ENCODE results near the gene JAZF1. TPM values are rescaled to one million over a fixed set of nuclear protein-coding genes. Genes with fewer than 3 reads are reported as not detected.

JAZF1 gene
- total RNA-seq, 1 donor from 2014 or later = 6.4 TPM

DNA sequence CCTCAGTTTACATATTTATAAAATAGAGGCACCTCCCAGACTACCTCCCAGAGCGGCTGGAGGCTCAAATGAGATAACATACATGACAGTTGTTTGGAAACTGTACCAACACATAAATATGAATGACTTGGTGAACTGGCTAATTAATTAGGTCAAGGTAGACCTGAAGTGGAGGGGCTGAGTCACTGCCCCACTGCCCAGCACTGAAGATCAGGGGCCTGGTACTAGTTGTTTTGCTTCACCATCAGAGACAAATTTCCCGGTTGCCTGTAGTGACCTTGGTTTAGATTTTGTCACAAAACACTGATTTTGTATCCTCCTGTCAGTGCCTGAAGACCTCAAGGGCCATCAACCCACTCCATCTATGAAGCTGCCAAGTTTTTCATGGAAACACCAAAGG, 41.8 kb downstream of the JAZF1 start:
- Mint-ChIP-seq H3K27me3 (no peaks in the 10 kb centered on the region), H3K4me1 (ENCODE audit: low read depth) (peaks cover 12% of the 10 kb centered on the region), H3K36me3 (ENCODE audit: insufficient read depth) (no peaks in the 10 kb centered on the region), H3K27ac (no peak overlapping the region), H3K4me3 (ENCODE audit: low read depth) (no peak overlapping the region), H3K9me3 (ENCODE audit: low read depth) (no peaks in the 10 kb centered on the region)
- no peak for DNase-seq (ENCODE audit: low spot score, unreplicated experiment)
- TF ChIP-seq, protein P1, sequence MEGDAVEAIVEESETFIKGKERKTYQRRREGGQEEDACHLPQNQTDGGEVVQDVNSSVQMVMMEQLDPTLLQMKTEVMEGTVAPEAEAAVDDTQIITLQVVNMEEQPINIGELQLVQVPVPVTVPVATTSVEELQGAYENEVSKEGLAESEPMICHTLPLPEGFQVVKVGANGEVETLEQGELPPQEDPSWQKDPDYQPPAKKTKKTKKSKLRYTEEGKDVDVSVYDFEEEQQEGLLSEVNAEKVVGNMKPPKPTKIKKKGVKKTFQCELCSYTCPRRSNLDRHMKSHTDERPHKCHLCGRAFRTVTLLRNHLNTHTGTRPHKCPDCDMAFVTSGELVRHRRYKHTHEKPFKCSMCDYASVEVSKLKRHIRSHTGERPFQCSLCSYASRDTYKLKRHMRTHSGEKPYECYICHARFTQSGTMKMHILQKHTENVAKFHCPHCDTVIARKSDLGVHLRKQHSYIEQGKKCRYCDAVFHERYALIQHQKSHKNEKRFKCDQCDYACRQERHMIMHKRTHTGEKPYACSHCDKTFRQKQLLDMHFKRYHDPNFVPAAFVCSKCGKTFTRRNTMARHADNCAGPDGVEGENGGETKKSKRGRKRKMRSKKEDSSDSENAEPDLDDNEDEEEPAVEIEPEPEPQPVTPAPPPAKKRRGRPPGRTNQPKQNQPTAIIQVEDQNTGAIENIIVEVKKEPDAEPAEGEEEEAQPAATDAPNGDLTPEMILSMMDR (IDR thresholded peaks at IDR 0.05; ENCODE audit: unreplicated experiment) = no peak

DNA sequence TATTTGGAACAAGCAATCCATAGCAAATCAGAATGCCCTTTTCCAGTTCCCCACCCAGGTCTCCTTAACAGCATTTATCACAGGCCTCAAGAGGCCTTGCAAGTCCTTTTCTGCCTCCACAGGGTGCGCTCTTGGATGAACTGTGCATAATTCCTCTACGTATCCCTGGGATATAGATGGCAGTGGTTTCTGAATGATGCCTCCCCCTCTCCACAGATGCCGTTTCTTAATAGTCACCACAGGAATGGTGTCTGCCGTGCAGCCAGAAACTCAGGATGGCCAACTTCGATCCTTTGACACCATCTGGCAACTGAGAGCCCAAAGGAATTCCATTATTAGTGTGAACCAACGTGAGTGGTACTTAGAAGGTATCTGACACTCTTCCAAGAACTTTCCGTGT, 43.1 kb downstream of the JAZF1 start:
- TF ChIP-seq, protein P1 (IDR thresholded peaks at IDR 0.05; ENCODE audit: unreplicated experiment) = no peak
- Mint-ChIP-seq H3K9me3 (ENCODE audit: low read depth) (no peaks in the 10 kb centered on the region), H3K36me3 (ENCODE audit: insufficient read depth) (no peaks in the 10 kb centered on the region), H3K27ac (no peak overlapping the region), H3K4me1 (ENCODE audit: low read depth) (peaks cover 9% of the 10 kb centered on the region), H3K4me3 (ENCODE audit: low read depth) (no peak overlapping the region), H3K27me3 (no peaks in the 10 kb centered on the region)
- DNase-seq (ENCODE audit: low spot score, unreplicated experiment) = no peak

GRCh38 chr7:28136885-28137284, 43.7 kb downstream of the JAZF1 start:
- peaks cover 9% of the 10 kb centered on the region for H3K4me1 Mint-ChIP-seq (ENCODE audit: low read depth)
- H3K9me3 Mint-ChIP-seq (ENCODE audit: low read depth) = no peaks in the 10 kb centered on the region
- TF ChIP-seq, protein P1 (IDR thresholded peaks at IDR 0.05; ENCODE audit: unreplicated experiment) = no peak
- no peak for DNase-seq (ENCODE audit: low spot score, unreplicated experiment)
- H3K36me3 Mint-ChIP-seq (ENCODE audit: insufficient read depth) = no peaks in the 10 kb centered on the region
- no peaks in the 10 kb centered on the region for H3K27me3 Mint-ChIP-seq
- no peak overlapping the region for H3K4me3 Mint-ChIP-seq (ENCODE audit: low read depth)
- no peak overlapping the region for H3K27ac Mint-ChIP-seq

DNA sequence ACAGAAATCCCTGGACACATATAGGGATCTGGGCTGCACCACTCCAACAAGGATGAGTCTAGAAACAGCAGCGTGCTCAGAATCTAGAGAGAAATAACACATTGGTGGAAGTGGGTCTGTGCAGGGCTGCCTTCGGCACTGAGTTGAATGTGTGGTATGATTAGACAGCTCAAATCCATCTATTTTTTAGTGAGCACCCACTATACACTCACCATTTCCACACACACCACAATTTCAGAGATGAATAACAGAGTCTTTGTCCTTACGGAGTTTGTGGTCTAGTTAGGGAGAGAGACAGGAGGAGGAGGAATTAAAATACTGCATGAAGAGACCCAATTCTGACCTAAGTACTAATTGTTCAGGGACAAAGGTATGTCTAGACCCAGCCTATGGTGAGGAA, 44.2 kb downstream of the JAZF1 start:
- TF ChIP-seq, protein P1 (IDR thresholded peaks at IDR 0.05; ENCODE audit: unreplicated experiment) = no peak
- Mint-ChIP-seq H3K4me3 (ENCODE audit: low read depth) (no peak overlapping the region), H3K27me3 (no peaks in the 10 kb centered on the region), H3K9me3 (ENCODE audit: low read depth) (no peaks in the 10 kb centered on the region), H3K36me3 (ENCODE audit: insufficient read depth) (no peaks in the 10 kb centered on the region), H3K27ac (no peak overlapping the region), H3K4me1 (ENCODE audit: low read depth) (peaks cover 9% of the 10 kb centered on the region)
- DNase-seq (ENCODE audit: low spot score, unreplicated experiment) = no peak

DNA sequence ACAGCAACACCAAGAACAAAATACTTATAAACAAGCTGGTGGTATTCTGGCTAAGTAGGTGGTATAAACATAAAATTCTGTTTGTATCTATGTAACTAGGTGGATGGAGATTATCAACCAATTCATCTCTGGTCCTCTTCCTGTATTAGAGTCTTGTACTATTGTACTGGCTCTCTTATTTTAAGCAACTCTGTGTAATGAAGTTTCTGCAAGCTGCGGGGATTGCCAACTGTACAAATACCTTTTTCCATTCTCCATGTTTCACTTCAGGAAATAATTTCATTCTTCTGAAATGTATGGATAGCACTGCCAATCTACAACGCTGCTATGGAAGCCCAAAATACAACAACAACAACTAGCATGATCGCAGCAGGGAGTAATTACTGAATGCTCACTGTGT, 44.8 kb downstream of the JAZF1 start:
- DNase-seq (ENCODE audit: low spot score, unreplicated experiment) = no peak
- TF ChIP-seq, protein P1 (IDR thresholded peaks at IDR 0.05; ENCODE audit: unreplicated experiment) = no peak
- H3K9me3 Mint-ChIP-seq (ENCODE audit: low read depth) = no peaks in the 10 kb centered on the region
- H3K4me3 Mint-ChIP-seq (ENCODE audit: low read depth) = no peak overlapping the region
- no peaks in the 10 kb centered on the region for H3K36me3 Mint-ChIP-seq (ENCODE audit: insufficient read depth)
- H3K4me1 Mint-ChIP-seq (ENCODE audit: low read depth) = peaks cover 9% of the 10 kb centered on the region
- H3K27me3 Mint-ChIP-seq = no peaks in the 10 kb centered on the region
- H3K27ac Mint-ChIP-seq = no peak overlapping the region

All from progenitor cell of endocrine pancreas (in vitro differentiated cells).